Trophoblast cell (in vitro differentiated cells and primary cell): ENCODE results near the gene ZNF408.

Experiments
- DNase-seq, 2 donors: peaks; one replicate each; pipeline ENCODE4 v3.0.0-alpha.2; 2016
- H2AFZ ChIP-seq: 2 replicates; pipeline ENCODE4 v1.6.1; 2013; ENCODE audit warnings: low read length, moderate library complexity, mild to moderate bottlenecking; ENCODE audit not compliant: insufficient read depth, poor library complexity
- H2AK5ac ChIP-seq: 2 replicates; pipeline ENCODE4 v1.6.1; 2013; ENCODE audit warnings: mild to moderate bottlenecking, low read length
- H2BK120ac ChIP-seq: 2 replicates; pipeline ENCODE4 v1.6.1; 2013; ENCODE audit warnings: low read length, mild to moderate bottlenecking, moderate library complexity; ENCODE audit not compliant: insufficient read depth, poor library complexity
- H2BK12ac ChIP-seq: 2 replicates; pipeline ENCODE4 v1.6.1; 2013; ENCODE audit warnings: mild to moderate bottlenecking, low read length, moderate library complexity
- H2BK5ac ChIP-seq: 2 replicates; pipeline ENCODE4 v1.6.1; 2013; ENCODE audit warnings: low read length, low read depth, moderate library complexity, mild to moderate bottlenecking; ENCODE audit not compliant: poor library complexity
- H3K14ac ChIP-seq: 2 replicates; pipeline ENCODE4 v1.6.1; 2013; ENCODE audit warnings: mild to moderate bottlenecking, low read length
- H3K18ac ChIP-seq: 2 replicates; pipeline ENCODE4 v1.6.1; 2013; ENCODE audit warnings: mild to moderate bottlenecking, low read length
- H3K23ac ChIP-seq: 2 replicates; pipeline ENCODE4 v1.6.1; 2013; ENCODE audit warnings: low read length
- H3K27ac ChIP-seq: 2 replicates; pipeline ENCODE4 v1.5.1; 2013; ENCODE audit warnings: low read depth, mild to moderate bottlenecking, inconsistent platforms, low read length, moderate library complexity
- H3K27me3 ChIP-seq: 2 replicates; pipeline ENCODE4 v1.6.1; 2013; ENCODE audit warnings: inconsistent platforms, mild to moderate bottlenecking, low read length, moderate library complexity; ENCODE audit not compliant: insufficient read depth
- H3K36me3 ChIP-seq, 2 experiments: 1 replicate in 1 of 2; 2 replicates in 1 of 2; pipeline ENCODE4 v1.6.1; 2013; ENCODE audit warnings: low read length in 2 of 2, mild to moderate bottlenecking in 2 of 2, moderate library complexity in 1 of 2; ENCODE audit not compliant: insufficient read depth in 2 of 2, control insufficient read depth in 1 of 2
- H3K4ac ChIP-seq: 2 replicates; pipeline ENCODE4 v1.6.1; 2013; ENCODE audit warnings: low read depth, mild to moderate bottlenecking, low read length, moderate library complexity
- H3K4me1 ChIP-seq, 2 experiments: 1 replicate in 1 of 2; 2 replicates in 1 of 2; pipeline ENCODE4 v1.6.1; 2013; ENCODE audit warnings: low read length in 2 of 2, mild to moderate bottlenecking in 2 of 2, moderate library complexity in 1 of 2; ENCODE audit not compliant: insufficient read depth in 2 of 2, control insufficient read depth in 1 of 2
- H3K4me2 ChIP-seq: 2 replicates; pipeline ENCODE4 v1.6.1; 2013; ENCODE audit warnings: inconsistent platforms, mild to moderate bottlenecking, low read length, moderate library complexity
- H3K4me3 ChIP-seq: 2 replicates; pipeline ENCODE4 v1.5.1; 2013; ENCODE audit warnings: mild to moderate bottlenecking, low read depth, low read length, inconsistent platforms
- H3K79me1 ChIP-seq: one replicate; pipeline ENCODE4 v1.6.1; 2013; ENCODE audit warnings: low read length
- H3K79me2 ChIP-seq: 2 replicates; pipeline ENCODE4 v1.6.1; 2013; ENCODE audit warnings: low read length, mild to moderate bottlenecking; ENCODE audit not compliant: control insufficient read depth, insufficient read depth, poor library complexity
- H3K9ac ChIP-seq: 2 replicates; pipeline ENCODE4 v1.6.1; 2013; ENCODE audit warnings: mild to moderate bottlenecking, low read length
- H3K9me3 ChIP-seq: 2 replicates; pipeline ENCODE4 v1.6.1; 2013; ENCODE audit warnings: low read depth, mild to moderate bottlenecking, control low read depth, inconsistent platforms, low read length; ENCODE audit not compliant: insufficient read depth
- H4K12ac ChIP-seq: 2 replicates; pipeline ENCODE4 v1.6.1; 2013; ENCODE audit warnings: low read depth, mild to moderate bottlenecking, low read length, moderate library complexity
- H4K8ac ChIP-seq: 2 replicates; pipeline ENCODE4 v1.6.1; 2013; ENCODE audit warnings: low read depth, mild to moderate bottlenecking, low read length, moderate library complexity
- H4K91ac ChIP-seq: one replicate; pipeline ENCODE4 v1.6.1; 2013; ENCODE audit warnings: low read depth, mild to moderate bottlenecking, low read length, moderate library complexity
- WGBS: extraction: QIAGEN DNeasy Blood & Tissue Kit; methylation state at CpG from one replicate; pipeline ENCODE4 v1.1.7; 2013; ENCODE audit warnings: missing lambda C conversion rate; ENCODE audit not compliant: insufficient read length, insufficient coverage; ENCODE audit errors: extremely low coverage; 5-methylcytosine and 5-hydroxymethylcytosine counted together

ZNF408 gene

DNA sequence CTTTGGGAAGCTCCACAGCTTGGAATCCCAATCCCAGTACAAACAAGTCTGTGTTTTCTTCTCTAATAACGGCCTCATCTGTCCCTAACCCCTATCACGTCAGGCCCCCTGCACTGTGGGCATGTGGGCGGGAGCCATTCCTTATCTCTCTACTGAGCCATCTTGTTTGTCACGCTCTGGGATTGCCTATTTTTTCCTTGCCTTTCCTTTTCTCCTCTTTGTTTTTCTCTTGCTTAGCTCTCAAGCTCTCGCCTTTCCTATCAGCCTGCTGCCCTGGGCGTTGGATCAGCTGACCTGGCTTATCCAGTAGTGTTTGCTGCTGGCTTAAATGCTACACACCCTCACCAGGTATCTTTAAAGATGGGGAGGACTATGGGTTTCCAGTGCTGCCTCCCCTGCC lies 36.2 kb upstream of the ZNF408 start:
- no peak overlapping the region for H2AK5ac ChIP-seq
- H3K18ac ChIP-seq: no peak overlapping the region
- H3K79me2 ChIP-seq: no peaks in the 10 kb centered on the region
- H3K14ac ChIP-seq: no peak overlapping the region
- H3K27ac ChIP-seq: no peak overlapping the region
- H3K9ac ChIP-seq: no peak overlapping the region
- no peak overlapping the region for H3K4me2 ChIP-seq
- H2AFZ ChIP-seq: no peak overlapping the region
- H3K27me3 ChIP-seq: no peaks in the 10 kb centered on the region
- WGBS: no CpG with 5 or more reads among the region's 6 CpGs
- peaks cover 48 to 56% of the 10 kb centered on the region in 2 experiments for H3K36me3 ChIP-seq
- no peak overlapping the region for H2BK5ac ChIP-seq
- no peak overlapping the region for H2BK12ac ChIP-seq
- peak overlapping the region; percentile 2 for H4K91ac ChIP-seq
- H4K12ac ChIP-seq: no peak overlapping the region
- no peak overlapping the region for H3K4me3 ChIP-seq
- DNase-seq: peak; percentile 83 to 86
- no peaks in the 10 kb centered on the region for H3K79me1 ChIP-seq
- no peak overlapping the region for H3K4ac ChIP-seq
- no peak overlapping the region for H4K8ac ChIP-seq
- no peak overlapping the region for H2BK120ac ChIP-seq
- H3K23ac ChIP-seq: no peak overlapping the region
- peaks cover 0 to 6% of the 10 kb centered on the region in 2 experiments for H3K4me1 ChIP-seq
- no peaks in the 10 kb centered on the region for H3K9me3 ChIP-seq

GRCh38 chr11:46665356-46665755 lies 35.5 kb upstream of the ZNF408 start:
- Histone ChIP-seq H4K91ac (peak overlapping the region; percentile 61), H3K18ac (no peak overlapping the region), H3K27me3 (no peaks in the 10 kb centered on the region), H3K36me3 (peaks cover 51 to 59% of the 10 kb centered on the region in 2 experiments), H4K12ac (no peak overlapping the region), H3K4me3 (no peak overlapping the region), H2BK12ac (no peak overlapping the region), H3K14ac (no peak overlapping the region), H3K4me1 (peaks cover 0 to 6% of the 10 kb centered on the region in 2 experiments), H3K23ac (no peak overlapping the region), H2AK5ac (no peak overlapping the region), H3K9ac (no peak overlapping the region), H4K8ac (no peak overlapping the region), H2BK5ac (no peak overlapping the region), H3K4me2 (no peak overlapping the region), H3K9me3 (no peaks in the 10 kb centered on the region), H3K27ac (no peak overlapping the region), H2BK120ac (no peak overlapping the region), H3K4ac (no peak overlapping the region), H3K79me2 (no peaks in the 10 kb centered on the region), H2AFZ (no peak overlapping the region), H3K79me1 (no peaks in the 10 kb centered on the region)
- no peak for DNase-seq
- no CpG with 5 or more reads among the region's 1 CpG for WGBS

GRCh38 chr11:46666516-46666915 lies 34.3 kb upstream of the ZNF408 start:
- no peak overlapping the region for H4K12ac ChIP-seq
- H3K79me2 ChIP-seq: no peaks in the 10 kb centered on the region
- peaks cover 43 to 67% of the 10 kb centered on the region in 2 experiments for H3K36me3 ChIP-seq
- no peak overlapping the region for H2BK120ac ChIP-seq
- no peak overlapping the region for H2AFZ ChIP-seq
- no peak overlapping the region for H2BK5ac ChIP-seq
- H3K9ac ChIP-seq: no peak overlapping the region
- H3K9me3 ChIP-seq: no peaks in the 10 kb centered on the region
- H3K4ac ChIP-seq: no peak overlapping the region
- no peaks in the 10 kb centered on the region for H3K79me1 ChIP-seq
- H3K4me3 ChIP-seq: no peak overlapping the region
- no peak overlapping the region for H3K14ac ChIP-seq
- H3K18ac ChIP-seq: no peak overlapping the region
- H4K91ac ChIP-seq: no peak overlapping the region
- H3K4me1 ChIP-seq: peaks cover 0 to 6% of the 10 kb centered on the region in 2 experiments
- no peak overlapping the region for H4K8ac ChIP-seq
- no peak overlapping the region for H2AK5ac ChIP-seq
- no peak for DNase-seq
- H3K4me2 ChIP-seq: no peak overlapping the region
- no peaks in the 10 kb centered on the region for H3K27me3 ChIP-seq
- H3K23ac ChIP-seq: no peak overlapping the region
- no peak overlapping the region for H3K27ac ChIP-seq
- WGBS: no CpG with 5 or more reads among the region's 5 CpGs
- H2BK12ac ChIP-seq: no peak overlapping the region

DNA sequence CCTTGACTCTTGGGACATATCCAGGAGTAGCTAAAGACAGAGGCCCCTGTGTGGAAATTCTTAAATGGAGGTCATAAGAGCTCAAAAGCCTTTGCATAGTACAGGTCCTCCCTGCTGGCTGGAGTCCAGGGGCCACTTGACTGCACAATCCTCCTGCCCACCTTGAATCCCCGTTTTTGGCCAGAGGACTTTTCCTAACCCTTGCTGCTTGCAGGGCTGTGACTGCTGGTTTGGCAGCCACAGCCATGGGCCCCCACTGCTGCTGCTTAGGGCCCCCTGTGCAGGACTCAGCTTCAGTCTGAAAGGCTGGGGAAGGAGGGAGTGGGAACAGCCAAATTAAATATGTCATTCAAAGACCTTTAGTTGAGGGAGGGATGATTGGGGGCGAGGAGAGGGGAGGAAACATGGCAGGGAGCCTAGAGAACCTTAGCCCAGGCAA lies 33.8 kb upstream of the ZNF408 start:
- Histone ChIP-seq H2AK5ac (no peak overlapping the region), H3K18ac (no peak overlapping the region), H3K79me2 (no peaks in the 10 kb centered on the region), H3K4ac (no peak overlapping the region), H3K9me3 (no peaks in the 10 kb centered on the region), H2BK5ac (no peak overlapping the region), H3K4me2 (no peak overlapping the region), H4K12ac (peak overlapping the region; percentile 22), H3K36me3 (peaks cover 44 to 70% of the 10 kb centered on the region in 2 experiments), H4K8ac (no peak overlapping the region), H3K79me1 (no peaks in the 10 kb centered on the region), H3K9ac (no peak overlapping the region), H4K91ac (no peak overlapping the region), H2BK120ac (no peak overlapping the region), H3K4me3 (no peak overlapping the region), H3K4me1 (peaks cover 0 to 6% of the 10 kb centered on the region in 2 experiments), H3K23ac (no peak overlapping the region), H3K27me3 (no peaks in the 10 kb centered on the region), H3K14ac (no peak overlapping the region), H2BK12ac (no peak overlapping the region), H2AFZ (no peak overlapping the region), H3K27ac (no peak overlapping the region)
- WGBS: no CpG with 5 or more reads among the region's 2 CpGs
- DNase-seq: no peak
